GM12891 (cell line): Measurements from ENCODE around the gene ZBTB42.
A peak's percentile ranks its signal among the peaks of the same experiment; 100 is the strongest.

ENCODE experiments used
- DNase-seq: peaks from one replicate; pipeline ENCODE4 v3.0.0; 2011; ENCODE audit warnings: low spot score; ENCODE audit not compliant: insufficient read length
- FAIRE-seq: peaks from 2 replicates; lab custom pipeline; 2011; peaks lifted over from hg19 to GRCh38; lab: Jason Lieb, UNC
- PAX5 ChIP-seq: IDR thresholded peaks from 2 replicates; pipeline ENCODE4 v1.6.1; 2011; ENCODE audit warnings: low read length, moderate library complexity, mild to moderate bottlenecking; ENCODE audit not compliant: insufficient read depth, severe bottlenecking
- POLR2A ChIP-seq: IDR thresholded peaks from 2 replicates; pipeline ENCODE4 v1.6.1; 2011; ENCODE audit warnings: low read depth, low read length, control low read depth
- POLR2AphosphoS5 ChIP-seq: IDR thresholded peaks from 2 replicates; pipeline ENCODE4 v1.6.1; 2011; ENCODE audit warnings: low read depth, low read length, control low read depth
- POU2F2 ChIP-seq: IDR thresholded peaks from 2 replicates; pipeline ENCODE4 v1.6.1; 2011; ENCODE audit warnings: low read depth, mild to moderate bottlenecking, control low read depth, low read length, moderate library complexity
- SPI1 ChIP-seq: IDR thresholded peaks from 2 replicates; pipeline ENCODE4 v1.6.1; 2011; ENCODE audit warnings: low read depth, low read length, control low read depth
- TAF1 ChIP-seq: IDR thresholded peaks from 2 replicates; pipeline ENCODE4 v1.6.1; 2011; ENCODE audit warnings: low read depth, low read length, control low read depth

ZBTB42 gene

GRCh38 chr14:104799244-104800014 lies 1.5 kb upstream of the ZBTB42 start:
- DNase-seq (no peak), FAIRE-seq (no peak)
- TF ChIP-seq SPI1 (no peak), POLR2A (no peak), POU2F2 (no peak), POLR2AphosphoS5 (no peak), PAX5 (no peak), TAF1 (no peak)

GRCh38 chr14:104800015-104800770 lies 708 bp upstream of the ZBTB42 start:
- TF ChIP-seq PAX5: no peak
- TF ChIP-seq POLR2A: no peak
- TF ChIP-seq SPI1: no peak
- no peak for TF ChIP-seq TAF1
- no peak for TF ChIP-seq POLR2AphosphoS5
- TF ChIP-seq POU2F2: no peak
- FAIRE-seq: peak; percentile 13
- peak; percentile 88 for DNase-seq

GRCh38 chr14:104801520-104802393 lies 856 bp downstream of the ZBTB42 start:
- FAIRE-seq (peak; percentile 48), DNase-seq (no peak)
- TF ChIP-seq PAX5: no peak
- TF ChIP-seq POU2F2: no peak
- TF ChIP-seq SPI1: no peak
- TF ChIP-seq POLR2A: no peak
- no peak for TF ChIP-seq POLR2AphosphoS5
- no peak for TF ChIP-seq TAF1

- DNase-seq (no peak), FAIRE-seq (no peak)
- TF ChIP-seq POU2F2 (no peak), TAF1 (no peak), POLR2A (no peak), SPI1 (no peak), POLR2AphosphoS5 (no peak), PAX5 (no peak)
Measured at GRCh38 chr14:104802394-104803184, 1.7 kb downstream of the ZBTB42 start.

DNA sequence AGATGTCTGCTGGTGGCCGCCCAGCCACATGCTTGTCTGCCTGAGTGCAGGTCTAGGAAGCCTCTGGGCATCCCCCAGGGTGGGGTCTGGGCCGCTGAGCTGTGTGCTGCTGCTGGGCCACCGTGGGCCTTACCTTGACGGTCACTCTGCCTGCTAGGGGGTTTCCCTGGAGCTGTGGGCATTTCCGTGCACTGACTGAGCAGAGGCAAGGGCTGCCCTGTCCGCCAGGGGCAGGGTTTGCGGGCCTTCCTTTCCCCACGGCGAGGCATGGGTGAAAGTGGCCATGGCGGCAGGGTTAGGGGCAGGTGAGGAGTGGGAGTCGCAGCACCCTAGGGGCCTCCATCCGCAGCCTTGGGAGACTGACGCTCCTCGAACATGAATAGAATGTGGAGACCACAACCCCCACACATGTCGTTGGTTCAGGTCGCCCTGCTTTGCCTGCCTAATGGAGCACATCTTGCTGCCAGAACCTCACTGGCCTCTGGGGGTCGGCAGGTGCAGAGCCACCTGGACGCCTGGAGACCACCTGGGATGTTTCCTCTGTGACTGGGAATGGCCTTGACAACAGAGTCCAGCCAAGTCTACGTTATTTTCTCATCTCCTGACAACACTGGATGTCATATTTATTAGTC lies 2.5 kb downstream of the ZBTB42 start:
- FAIRE-seq (no peak), DNase-seq (no peak)

GRCh38 chr14:104803912-104804410 lies 3.1 kb downstream of the ZBTB42 start:
- no peak for TF ChIP-seq POLR2AphosphoS5
- TF ChIP-seq POLR2A: no peak
- TF ChIP-seq TAF1: no peak
- TF ChIP-seq SPI1: no peak
- TF ChIP-seq PAX5: no peak
- TF ChIP-seq POU2F2: no peak
- no peak for FAIRE-seq
- no peak for DNase-seq

More for the DNA sequence above, 2.5 kb downstream of the ZBTB42 start:
- TF ChIP-seq POLR2AphosphoS5 (no peak), POU2F2 (no peak), POLR2A (no peak), PAX5 (no peak)

GRCh38 chr14:104804481-104805325 lies 3.8 kb downstream of the ZBTB42 start:
- DNase-seq (no peak), FAIRE-seq (no peak)
- no peak for TF ChIP-seq PAX5
- no peak for TF ChIP-seq POU2F2
- TF ChIP-seq POLR2A: no peak
- no peak for TF ChIP-seq SPI1
- no peak for TF ChIP-seq TAF1
- no peak for TF ChIP-seq POLR2AphosphoS5
